Posterior vena cava (tissue), 2 donors: ENCODE measurements around the gene TRIP13. TPM values are rescaled to one million over a fixed set of nuclear protein-coding genes. Genes with fewer than 3 reads are reported as not detected.

Source experiments
- DNase-seq: peaks from one replicate; pipeline ENCODE4 v3.0.0-alpha.2; 2020; ENCODE audit warnings: low spot score
- intact Hi-C, 2 donors: fragments of 100-400 bp; cut with DNase I; formaldehyde crosslinking; loops; one replicate each; pipeline versions ENCODE4 v1.14.1 to v1.14.2; 2022 to 2023
- total RNA-seq, 2 donors: library from RNA; stranded (reverse); fragmentation: NEBNext Ultra II Directional; extraction: Animal tissue kit (Norgen Biotek cat#: 25700); gene quantifications; one replicate each; pipeline ENCODE4 v1.2.1, GENCODE V29; 2021
- donor health status: DM: yes; HTN: yes; CAD: no.
- donor health status: DM: yes; HTN: yes; CAD: no.

TRIP13 gene
- total RNA-seq, 2 donors from 2014 or later: 0.95 to 1.6 TPM

- intact Hi-C loops: no loop called here
- DNase-seq: no peak
These were observed 51.9 kb downstream of the TRIP13 start for GRCh38 chr5:944621-944927.

GRCh38 chr5:944992-945685, 52.5 kb downstream of the TRIP13 start:
- intact Hi-C loops: no loop called here
- peak; percentile 38 for DNase-seq

DNA sequence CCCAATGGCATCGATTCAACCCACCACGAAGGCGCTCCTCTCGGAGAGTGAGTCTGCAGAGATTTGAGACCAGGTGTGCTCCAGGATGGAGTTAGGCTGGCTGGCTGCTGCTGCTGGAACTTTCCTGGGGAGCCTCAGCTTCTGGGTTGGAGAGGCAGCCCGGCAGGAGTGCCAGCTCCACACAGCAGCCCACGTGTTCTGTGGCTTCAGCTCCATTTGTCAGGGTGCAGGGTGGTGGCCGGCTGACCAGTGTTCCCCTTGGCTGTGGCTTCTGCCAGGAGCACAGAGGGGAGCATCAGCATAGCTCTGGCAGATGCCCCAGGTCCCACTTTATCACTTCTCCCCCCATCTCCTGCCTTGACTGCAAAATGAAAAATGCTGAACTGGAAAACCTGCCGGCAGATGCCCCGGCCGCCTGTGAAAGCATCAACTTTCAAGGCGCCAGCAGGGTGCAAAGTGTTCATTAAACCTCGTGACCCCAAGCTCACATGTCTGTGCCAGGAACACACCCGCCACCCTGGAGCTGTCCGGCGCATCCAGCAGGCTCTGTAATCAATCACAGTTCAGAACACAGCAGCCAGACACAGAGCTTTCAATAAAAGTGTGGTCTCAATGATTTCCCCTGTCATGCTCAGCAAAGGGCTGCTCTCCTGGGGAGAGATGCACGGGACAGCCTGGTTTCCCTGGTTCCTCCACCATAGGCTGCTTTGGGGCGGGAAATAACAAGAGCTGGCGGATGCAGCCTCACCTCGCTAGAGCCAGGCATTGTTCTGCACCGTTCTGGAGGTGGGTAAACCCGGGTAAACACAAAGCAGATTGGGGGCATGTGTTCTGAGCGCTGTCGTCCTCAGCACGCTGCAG, 53.2 kb downstream of the TRIP13 start:
- DNase-seq: peak; percentile 76
- intact Hi-C loops: no loop called here

- peak; percentile 71 for DNase-seq
- intact Hi-C loops: no loop called here
These were observed 54.3 kb downstream of the TRIP13 start for GRCh38 chr5:946720-947625.

GRCh38 chr5:947626-948471, 55.2 kb downstream of the TRIP13 start:
- peak; percentile 55 for DNase-seq
- intact Hi-C loops: no loop called here

- DNase-seq: peak; percentile 72
- intact Hi-C loops: no loop called here
These were observed 56.0 kb downstream of the TRIP13 start for GRCh38 chr5:948472-949274.

DNA sequence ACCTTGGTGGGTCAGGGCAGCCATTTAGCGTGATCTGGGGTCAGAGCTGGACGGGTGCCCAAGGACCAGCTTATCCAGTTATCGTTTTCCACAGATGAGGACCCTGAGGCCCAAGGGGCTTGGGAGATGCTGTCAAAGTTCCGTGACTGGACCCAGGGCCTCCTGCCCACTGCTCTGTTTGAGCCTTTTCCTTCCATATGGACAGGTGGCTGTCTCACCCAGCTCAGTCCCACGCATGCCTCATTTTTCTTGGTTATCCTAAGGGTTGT, 56.5 kb downstream of the TRIP13 start:
- intact Hi-C loops: no loop called here
- DNase-seq: peak; percentile 50

- intact Hi-C loops: no loop called here
- DNase-seq: peak; percentile 28
These were observed 57.3 kb downstream of the TRIP13 start for GRCh38 chr5:949815-950560.

DNA sequence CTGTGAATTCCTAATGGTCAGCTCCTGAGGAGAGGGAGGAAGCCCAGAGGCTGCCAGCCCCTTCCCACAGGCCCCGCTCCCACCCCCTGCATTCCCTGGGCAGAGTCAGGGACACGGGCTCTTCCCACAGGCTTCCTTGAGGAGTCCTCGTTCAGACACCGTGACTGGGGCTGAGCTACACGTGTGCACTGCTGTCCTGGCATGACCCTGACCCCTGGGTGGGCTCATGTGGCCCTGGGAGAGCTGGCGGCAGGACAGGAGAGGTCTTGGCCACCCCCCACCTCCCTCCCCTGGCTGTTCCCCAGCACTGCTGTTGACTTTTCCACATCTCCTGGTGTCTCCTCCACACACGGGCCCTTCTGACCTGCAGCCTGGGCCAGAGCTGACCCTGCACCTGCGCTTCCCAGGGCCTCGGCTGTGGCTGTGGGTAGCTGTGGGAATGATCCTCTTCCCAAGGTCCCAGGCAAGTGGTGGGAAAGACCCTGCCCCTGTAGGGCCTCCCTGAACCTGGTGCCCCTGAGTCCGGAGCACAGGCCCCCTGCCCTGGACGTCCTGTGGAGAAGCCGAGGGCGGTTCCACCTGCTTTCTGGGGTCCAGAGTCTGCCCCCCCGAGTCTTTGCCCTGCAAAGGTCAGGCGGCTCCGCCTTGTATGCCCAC, 59.4 kb downstream of the TRIP13 start:
- DNase-seq: peak; percentile 57
- intact Hi-C loops: no loop called here

DNA sequence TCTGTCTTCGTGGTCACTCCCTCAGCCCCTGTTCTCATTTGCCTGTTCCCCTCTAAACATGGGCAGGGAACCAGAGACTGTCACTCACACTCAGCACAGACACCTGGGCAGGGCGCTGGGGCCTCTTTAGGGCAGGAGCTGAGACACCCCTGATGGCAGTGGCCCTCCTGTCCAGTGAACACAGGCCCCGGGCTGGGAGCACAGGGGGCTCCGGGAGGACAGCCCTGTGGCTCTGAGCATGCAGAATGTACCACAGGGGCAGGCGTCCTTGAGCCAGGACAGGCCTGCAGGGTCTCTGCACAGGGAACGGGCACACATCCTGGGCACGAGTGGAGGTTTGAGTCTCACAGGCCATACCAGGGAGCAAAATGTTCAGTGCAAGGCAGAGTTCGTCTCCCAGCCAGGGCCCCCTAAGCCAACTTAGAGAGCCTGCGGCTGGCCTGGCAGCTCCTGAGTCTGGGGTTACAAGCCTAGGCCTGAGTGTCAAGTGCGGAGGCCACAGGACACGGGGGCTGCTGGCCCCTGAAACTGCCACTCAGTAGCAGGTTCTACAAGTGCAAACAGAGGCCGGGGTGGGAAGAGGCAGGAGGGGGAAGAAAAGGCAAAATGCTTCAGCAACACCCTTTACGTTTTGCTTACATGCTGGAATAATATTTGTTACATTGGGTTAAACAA, 60.0 kb downstream of the TRIP13 start:
- DNase-seq: peak; percentile 64
- intact Hi-C loops: no loop called here

- intact Hi-C loops: no loop called here
- peak; percentile 70 for DNase-seq
These were observed 61.1 kb downstream of the TRIP13 start for GRCh38 chr5:953535-954449.

DNA sequence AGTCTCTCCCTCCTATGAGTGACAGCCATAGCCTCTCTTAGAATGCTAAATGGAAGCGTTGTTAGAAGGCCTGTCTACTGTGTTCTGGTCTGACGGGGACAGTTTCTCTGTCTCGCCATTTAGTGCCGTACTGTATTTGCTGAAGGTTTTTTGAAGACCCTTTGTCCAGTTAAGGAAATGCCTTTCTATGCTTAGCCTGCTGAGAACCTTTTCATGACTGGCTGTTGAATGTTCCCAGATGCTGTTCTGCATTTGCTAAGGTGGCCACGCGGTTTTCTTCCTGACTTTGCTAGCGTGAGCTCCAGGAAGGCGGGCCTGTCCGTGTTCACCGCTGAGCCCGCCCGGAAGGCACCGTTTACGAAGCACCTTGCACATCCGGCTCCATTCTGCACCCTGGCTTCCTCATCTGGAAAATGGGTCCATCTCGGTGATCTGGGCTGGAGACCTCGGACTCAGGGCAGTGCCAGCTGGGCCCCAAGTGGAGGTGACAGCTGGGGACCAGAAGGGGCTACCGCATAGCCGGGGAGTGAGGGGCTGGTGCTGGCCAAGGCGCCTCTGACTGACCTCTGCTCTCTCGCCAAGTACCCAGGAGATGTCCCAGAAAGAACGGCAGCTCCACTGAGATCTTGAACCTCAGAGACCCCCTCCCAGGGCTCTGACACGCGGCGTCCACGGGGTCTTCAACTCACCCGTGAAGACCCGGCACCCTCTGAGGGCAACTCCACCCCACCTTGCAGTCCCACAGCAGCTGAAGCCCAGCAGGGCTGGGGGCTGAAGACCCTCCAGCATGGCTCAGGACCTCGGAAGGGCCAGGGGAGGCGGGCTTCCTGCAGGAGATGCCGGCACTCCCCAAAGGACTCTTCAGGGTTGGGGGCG, 63.4 kb downstream of the TRIP13 start:
- intact Hi-C loops: no loop called here
- peak; percentile 75 for DNase-seq

DNA sequence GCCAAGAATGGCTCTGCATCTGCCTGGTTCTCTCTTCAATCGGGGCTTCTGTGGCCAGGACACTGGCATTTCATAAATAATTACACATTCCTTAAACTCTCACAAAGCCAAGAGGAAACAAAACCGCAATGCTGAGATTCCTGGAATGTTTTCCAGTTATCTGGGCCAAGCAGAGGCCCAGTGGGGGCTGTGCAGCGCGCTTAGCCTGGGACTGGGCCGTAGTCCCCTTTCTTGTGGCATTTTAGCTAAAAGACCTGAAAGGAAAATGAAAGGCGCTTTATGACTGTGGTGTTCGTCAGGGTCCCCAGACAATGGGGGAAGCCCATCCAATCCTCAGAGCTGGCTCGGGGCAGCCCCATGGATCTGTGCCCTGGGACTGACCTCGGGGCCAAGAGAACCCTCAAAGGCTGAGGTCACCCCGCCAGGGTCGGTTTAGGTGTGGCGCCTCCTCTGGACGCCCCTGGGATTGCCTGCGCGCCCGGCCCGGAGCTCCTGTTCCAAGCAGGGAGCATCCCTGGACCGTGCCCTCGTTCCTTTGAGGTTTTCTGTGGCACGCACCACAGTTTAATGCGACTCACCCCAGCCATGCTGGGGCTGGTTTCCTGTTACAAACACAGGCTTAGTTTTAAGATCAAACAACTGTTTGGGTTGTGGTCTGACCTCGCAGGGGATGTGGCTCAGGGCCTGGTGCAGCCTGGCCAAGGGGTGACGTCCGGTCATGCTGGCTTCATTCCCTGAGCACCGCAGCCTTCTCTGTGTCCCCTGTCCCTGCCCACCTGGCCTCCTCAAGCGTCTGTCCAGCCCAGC, 64.5 kb downstream of the TRIP13 start:
- intact Hi-C loops: no loop called here
- DNase-seq: peak; percentile 83
